NOMO-1 treated with dmso at 0.1 percent for 144 hours (cell line): ENCODE data around the gene ITPR1.
A peak's percentile ranks its signal among the peaks of the same experiment; 100 is the strongest.

Source experiments
- DNase-seq: peaks from one replicate; lab custom pipeline; 2025; ENCODE audit not compliant: unreplicated experiment; lab: John Stamatoyannopoulos, UW

ITPR1 gene

GRCh38 chr3:4529876-4530588, 36.9 kb downstream of the ITPR1 start:
- peak; percentile 54 for DNase-seq

- no peak for DNase-seq
Measured at GRCh38 chr3:4531478-4532025, 38.4 kb downstream of the ITPR1 start.

GRCh38 chr3:4532535-4533112, 39.5 kb downstream of the ITPR1 start:
- no peak for DNase-seq

GRCh38 chr3:4533489-4534443, 40.6 kb downstream of the ITPR1 start:
- peak; percentile 16 for DNase-seq

GRCh38 chr3:4534906-4535305, 41.8 kb downstream of the ITPR1 start:
- DNase-seq = no peak

- no peak for DNase-seq
Measured at GRCh38 chr3:4536260-4536659, 43.1 kb downstream of the ITPR1 start.

GRCh38 chr3:4540267-4540666, 47.1 kb downstream of the ITPR1 start:
- no peak for DNase-seq

GRCh38 chr3:4543110-4543509, 50.0 kb downstream of the ITPR1 start:
- no peak for DNase-seq

- DNase-seq = no peak
Measured at GRCh38 chr3:4546346-4547178, 53.4 kb downstream of the ITPR1 start.

- no peak for DNase-seq
Measured at GRCh38 chr3:4547799-4548198, 54.7 kb downstream of the ITPR1 start.

GRCh38 chr3:4548356-4548755, 55.2 kb downstream of the ITPR1 start:
- DNase-seq = no peak

GRCh38 chr3:4548780-4549179, 55.6 kb downstream of the ITPR1 start:
- no peak for DNase-seq

- no peak for DNase-seq
Measured at GRCh38 chr3:4549896-4550295, 56.7 kb downstream of the ITPR1 start.

- no peak for DNase-seq
Measured at GRCh38 chr3:4551051-4551711, 58.0 kb downstream of the ITPR1 start.

GRCh38 chr3:4551794-4552442, 58.8 kb downstream of the ITPR1 start:
- no peak for DNase-seq

- no peak for DNase-seq
Measured at GRCh38 chr3:4552811-4553210, 59.7 kb downstream of the ITPR1 start.

- DNase-seq = no peak
Measured at GRCh38 chr3:4561661-4562060, 68.5 kb downstream of the ITPR1 start.

- DNase-seq = no peak
Measured at GRCh38 chr3:4562595-4562994, 69.4 kb downstream of the ITPR1 start.

- no peak for DNase-seq
Measured at GRCh38 chr3:4564270-4564669, 71.1 kb downstream of the ITPR1 start.
